MM.1S (cell line): ENCODE data around the gene IMMP2L.

ENCODE experiments used
- EZH2 ChIP-seq: fragments of 300-600 bp; sonication (generic); optimal IDR thresholded peaks from 2 replicates; pipeline ENCODE3; 2017; ENCODE audit warnings: low read depth, mild to moderate bottlenecking, antibody characterized with exemption, low read length, mixed read lengths
- TF ChIP-seq, protein P1 (sequence below): fragments of 300-600 bp; sonication (generic); IDR thresholded peaks from 2 replicates; pipeline ENCODE4 v1.5.1; 2016; ENCODE audit warnings: antibody characterized with exemption, low read length, mixed read lengths

DNA sequence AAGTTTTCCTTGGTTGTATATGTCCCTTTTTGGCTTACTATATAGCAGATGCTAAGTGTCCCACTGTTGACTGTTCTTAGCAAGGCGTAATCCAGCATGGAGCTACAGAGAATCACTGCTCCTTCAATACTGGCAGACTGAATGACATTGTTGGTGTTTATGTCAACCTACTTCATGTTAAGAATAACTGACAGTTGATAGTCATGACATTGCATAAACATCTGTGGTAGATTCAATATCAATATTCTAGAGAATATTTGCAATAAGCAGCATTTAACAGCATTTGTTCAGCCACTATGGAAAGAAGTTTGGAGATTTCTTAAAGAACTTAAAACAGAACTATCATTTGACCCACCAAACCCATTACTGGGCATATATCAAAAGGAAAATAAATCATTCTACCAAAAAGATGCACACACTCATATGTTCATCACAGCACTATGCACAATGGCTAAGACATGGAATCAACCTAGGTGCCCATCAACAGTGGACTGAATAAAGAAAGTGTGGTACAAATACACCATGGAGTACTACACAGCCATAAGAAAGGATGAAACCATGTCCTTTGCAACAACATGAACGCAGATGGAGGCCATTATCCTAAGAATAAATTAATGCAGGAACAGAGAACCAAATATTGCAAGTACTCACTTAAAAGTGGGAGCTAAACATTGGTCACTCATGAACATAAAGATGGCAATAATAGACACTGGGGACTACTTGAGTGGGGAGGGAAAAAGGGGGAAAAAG is 88.7 kb downstream of the IMMP2L start:
- TF ChIP-seq, protein P1, sequence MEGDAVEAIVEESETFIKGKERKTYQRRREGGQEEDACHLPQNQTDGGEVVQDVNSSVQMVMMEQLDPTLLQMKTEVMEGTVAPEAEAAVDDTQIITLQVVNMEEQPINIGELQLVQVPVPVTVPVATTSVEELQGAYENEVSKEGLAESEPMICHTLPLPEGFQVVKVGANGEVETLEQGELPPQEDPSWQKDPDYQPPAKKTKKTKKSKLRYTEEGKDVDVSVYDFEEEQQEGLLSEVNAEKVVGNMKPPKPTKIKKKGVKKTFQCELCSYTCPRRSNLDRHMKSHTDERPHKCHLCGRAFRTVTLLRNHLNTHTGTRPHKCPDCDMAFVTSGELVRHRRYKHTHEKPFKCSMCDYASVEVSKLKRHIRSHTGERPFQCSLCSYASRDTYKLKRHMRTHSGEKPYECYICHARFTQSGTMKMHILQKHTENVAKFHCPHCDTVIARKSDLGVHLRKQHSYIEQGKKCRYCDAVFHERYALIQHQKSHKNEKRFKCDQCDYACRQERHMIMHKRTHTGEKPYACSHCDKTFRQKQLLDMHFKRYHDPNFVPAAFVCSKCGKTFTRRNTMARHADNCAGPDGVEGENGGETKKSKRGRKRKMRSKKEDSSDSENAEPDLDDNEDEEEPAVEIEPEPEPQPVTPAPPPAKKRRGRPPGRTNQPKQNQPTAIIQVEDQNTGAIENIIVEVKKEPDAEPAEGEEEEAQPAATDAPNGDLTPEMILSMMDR: no peak
- no peak for TF ChIP-seq EZH2
